Measurements from ENCODE around the gene MALT1.
"Not testable (repeated sequence)": the region's sequence is repeated elsewhere in the genome, so short reads cannot be mapped to it uniquely, and the experiment has no call there.

The MALT1 gene

GRCh38 chr18:58772161-58772560 lies 100.9 kb downstream of the MALT1 start:
- no peak for DNase-seq (ENCODE audit: low spot score)

DNA sequence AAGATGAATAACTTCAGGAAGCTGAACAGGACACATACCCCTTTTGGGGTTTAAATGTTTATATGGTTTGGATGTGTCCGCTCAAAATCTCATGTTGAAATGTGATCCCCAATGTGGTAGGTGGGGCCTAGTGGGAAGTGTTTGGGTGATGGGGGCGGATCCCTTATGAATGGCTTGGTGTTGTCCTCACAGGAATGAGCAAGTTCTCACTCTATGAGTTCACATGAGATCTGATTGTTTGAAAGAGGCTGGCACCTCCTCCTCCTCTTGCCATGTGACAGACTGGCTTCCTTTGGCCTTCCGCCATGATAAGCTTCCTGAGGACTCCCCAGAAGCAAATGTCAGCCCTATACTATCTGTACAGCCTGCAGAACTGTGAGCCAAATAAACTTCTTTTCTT lies 104.8 kb downstream of the MALT1 start:
- DNase-seq (ENCODE audit: low spot score): no peak

DNA sequence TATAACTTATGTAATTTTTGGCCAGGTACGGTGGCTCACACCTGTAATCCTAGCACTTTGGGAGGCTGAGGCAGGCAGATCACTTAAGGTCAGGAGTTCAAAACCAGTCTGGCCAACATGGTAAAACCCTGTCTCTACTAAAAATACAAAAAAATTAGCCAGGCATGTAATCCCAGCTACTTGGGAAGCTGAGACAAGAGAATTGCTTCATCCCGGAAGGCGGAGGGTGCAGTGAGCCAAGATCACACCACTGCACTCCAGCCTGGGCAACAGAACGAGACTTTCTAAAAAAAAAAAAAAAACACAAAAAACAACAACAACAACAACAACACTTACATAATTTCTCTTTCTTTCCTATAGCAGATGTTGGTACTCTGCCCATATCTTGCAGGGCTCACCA lies 105.3 kb downstream of the MALT1 start:
- DNase-seq (ENCODE audit: low spot score): not testable (repeated sequence)

DNA sequence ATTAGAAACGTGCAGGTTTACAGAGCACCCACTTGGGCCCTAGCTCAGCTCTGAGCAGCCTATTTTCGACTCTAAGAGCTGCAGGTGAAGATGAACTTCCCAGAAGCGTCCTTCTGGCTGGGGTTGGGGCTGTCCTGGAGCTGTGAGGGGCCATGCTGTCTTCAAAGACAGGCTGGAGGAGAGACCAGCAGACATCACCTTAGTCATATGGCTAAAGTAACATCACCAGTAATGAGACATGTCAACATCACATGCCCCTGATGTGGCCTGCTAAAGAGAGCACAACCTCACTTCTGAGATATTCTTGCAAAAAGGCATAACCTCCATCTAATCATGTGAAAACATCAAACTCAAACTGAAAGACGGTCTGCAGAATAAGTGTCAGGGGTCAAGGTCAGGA lies 106.2 kb downstream of the MALT1 start:
- DNase-seq (ENCODE audit: low spot score): no peak

DNA sequence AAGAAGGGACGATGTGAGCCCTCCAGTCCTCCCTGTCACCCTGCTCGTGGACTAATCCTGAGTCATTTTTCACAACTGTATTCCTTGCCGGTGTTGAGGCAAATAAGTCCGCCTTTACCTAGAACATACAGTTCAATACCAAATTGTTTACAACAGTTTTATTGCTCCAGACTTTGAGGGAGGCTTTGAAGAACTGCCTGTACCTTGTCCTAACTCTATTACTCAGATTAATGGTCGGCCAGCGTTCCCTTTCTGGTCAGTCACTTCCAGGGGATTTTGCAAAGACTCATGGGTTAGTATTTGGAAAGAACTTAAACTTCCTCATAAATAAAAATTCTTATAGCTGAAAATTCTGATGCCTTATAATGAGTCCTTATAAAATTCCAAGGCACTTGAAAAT lies 108.3 kb downstream of the MALT1 start:
- no peak for DNase-seq (ENCODE audit: low spot score)

DNA sequence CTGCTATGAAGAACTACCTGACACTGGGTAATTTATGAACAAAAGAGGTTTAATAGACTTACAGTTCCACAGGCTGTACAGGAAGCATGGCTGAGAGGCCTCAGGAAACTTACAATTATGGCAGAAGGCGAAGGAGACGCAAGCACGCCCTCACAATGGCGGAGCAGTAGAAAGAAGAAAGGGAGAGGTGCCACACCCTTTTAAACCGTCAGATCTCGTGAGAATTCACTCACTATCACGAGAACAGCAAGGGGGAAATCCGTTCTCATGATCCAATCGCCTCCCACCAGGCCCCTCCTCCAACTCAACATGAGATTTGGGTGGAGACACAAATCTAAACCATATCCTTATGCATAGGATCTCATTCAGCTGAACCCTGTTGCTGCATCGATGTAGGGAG lies 108.8 kb downstream of the MALT1 start:
- no peak for DNase-seq (ENCODE audit: low spot score)

DNA sequence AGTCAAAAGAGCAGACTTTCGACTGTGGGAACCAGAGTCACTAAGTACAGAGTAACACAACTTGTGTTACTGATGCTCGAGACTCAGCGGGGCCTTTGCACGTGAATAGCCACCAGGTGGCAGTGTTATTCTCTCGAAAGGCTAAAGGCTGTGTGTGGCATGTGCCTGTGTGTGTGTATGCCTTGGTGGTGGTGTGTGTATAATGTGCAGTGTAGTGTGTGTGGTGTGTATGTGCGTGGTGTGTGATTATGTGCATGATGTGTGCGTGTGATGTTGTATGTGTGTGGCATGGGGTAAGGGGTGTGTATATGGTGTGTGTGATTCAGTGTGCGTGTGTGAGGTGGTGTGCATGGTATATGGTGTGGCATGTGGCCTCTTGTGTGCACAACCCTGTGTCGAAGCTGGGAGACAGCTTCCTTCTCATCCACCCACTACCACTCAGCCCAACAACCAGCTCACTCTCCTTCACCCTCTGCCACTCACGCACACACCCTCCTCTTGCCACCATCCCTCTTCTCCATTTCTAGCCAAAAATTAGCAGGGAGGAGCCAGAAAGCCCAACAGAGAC lies 110.4 kb downstream of the MALT1 start:
- peak; percentile 81 for DNase-seq (ENCODE audit: low spot score)

DNA sequence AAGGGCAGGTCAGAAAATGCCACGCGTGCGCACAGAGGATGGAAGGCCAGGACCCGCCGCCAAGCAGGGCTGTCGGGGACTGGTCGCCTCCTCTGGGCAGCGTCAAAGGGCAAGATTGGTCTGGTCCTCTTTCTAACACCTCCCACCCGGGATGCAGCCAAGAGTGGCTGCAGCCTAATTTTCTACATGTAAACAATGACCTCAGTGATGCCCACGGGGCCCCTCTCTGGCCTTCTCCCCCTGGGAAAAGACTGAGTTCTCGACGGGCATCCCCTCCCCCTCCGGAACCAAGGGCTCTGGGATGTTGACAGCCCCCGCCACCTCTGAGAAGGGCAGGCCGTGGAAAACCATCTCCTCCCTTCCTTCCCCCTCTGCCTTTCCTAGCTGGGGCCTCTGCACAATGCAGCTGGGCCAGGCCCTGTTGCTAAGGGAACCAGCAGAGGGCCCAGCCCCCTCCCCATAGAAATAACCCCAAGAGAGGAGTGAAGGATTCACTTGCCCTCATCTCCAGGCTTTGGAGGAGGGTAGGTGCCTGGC lies 113.4 kb downstream of the MALT1 start:
- no peak for DNase-seq (ENCODE audit: low spot score)

- peak; percentile 100 for DNase-seq (ENCODE audit: low spot score)
Measured at GRCh38 chr18:58785171-58785805, 114.0 kb downstream of the MALT1 start.

- DNase-seq (ENCODE audit: low spot score): no peak
Measured at GRCh38 chr18:58785870-58786269, 114.6 kb downstream of the MALT1 start.

GRCh38 chr18:58787536-58788149 lies 116.4 kb downstream of the MALT1 start:
- DNase-seq (ENCODE audit: low spot score): no peak

DNA sequence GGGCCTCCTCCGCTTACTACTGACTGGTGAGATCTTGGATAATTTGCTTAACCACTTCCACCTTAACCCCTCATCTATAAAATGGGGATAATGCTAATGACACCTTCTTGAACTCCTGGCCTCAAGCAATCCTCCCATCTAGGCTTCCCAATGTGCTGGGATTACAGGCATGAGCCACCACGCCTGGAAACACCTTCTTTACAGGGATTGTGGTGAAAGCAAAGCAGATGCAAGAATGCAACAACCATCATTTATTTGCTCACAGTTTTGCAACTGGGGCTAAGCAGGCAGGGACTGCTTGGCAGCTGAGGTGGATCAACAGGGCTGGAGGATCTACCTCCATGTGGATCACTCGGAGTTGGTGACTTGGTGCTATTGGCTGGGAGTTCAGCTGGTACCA lies 117.2 kb downstream of the MALT1 start:
- peak; percentile 10 for DNase-seq (ENCODE audit: low spot score)

- DNase-seq (ENCODE audit: low spot score): peak; percentile 15
Measured at GRCh38 chr18:58788971-58789875, 118.0 kb downstream of the MALT1 start.

DNA sequence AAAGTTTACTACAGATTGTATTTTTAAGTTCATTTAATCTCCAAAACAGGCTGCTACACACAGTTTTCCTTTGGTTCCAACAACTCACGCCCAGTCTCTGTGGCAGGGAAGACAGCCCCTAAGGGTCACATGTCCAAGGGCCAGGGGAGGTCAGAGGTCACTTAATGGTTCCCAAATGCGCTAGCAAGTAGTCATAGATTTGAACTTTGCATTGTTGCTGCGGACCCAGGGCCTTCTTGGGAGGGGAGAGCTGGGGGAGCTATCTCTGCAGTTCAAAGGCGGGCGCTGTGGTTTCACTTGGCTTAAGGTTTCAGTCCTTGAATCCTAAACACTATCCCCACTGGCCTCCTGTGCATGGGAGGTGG lies 118.6 kb downstream of the MALT1 start:
- no peak for DNase-seq (ENCODE audit: low spot score)

- DNase-seq (ENCODE audit: low spot score): no peak
Measured at GRCh38 chr18:58792086-58792485, 120.8 kb downstream of the MALT1 start.

GRCh38 chr18:58793361-58793760 lies 122.1 kb downstream of the MALT1 start:
- peak; percentile 84 for DNase-seq (ENCODE audit: low spot score)

DNA sequence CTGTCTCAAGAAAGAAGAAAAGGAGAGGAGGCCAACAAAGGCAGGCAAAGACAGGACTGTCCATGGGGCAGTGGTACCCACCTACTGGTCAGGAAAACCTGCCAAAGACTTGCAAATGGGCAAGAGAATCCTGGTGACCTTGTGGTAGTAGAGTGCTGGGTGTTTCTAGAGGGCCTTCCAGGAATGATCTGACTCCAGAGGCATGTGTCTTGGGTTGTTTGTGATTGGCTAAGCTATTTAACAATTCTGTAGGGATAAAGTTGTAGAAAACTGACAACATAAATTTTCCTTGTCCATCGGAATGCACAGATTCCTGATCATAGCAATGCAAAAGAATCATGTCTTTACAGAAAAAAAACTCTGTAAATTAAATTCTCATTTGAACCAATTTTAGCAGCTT lies 125.0 kb downstream of the MALT1 start:
- no peak for DNase-seq (ENCODE audit: low spot score)

- DNase-seq (ENCODE audit: low spot score): no peak
Measured at GRCh38 chr18:58800582-58800981, 129.3 kb downstream of the MALT1 start.

DNA sequence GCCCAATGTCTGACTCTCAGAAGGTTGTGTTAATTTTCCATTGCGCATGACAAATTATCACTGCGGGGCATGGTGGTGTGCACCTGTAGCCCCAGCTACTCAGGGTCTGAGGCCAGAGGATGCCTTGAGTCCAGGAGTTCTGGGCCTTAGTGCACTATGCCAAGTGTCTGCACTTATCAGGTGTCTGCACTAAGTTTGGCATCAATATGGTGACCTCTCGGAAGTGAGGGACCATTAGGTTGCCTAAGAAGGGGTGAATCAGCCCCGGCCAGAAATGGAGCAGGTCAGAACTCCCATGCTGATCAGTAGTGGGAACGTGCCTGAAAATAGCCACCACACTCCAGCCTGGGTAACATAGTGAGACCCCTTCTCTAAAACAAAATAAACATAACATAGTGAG lies 131.7 kb downstream of the MALT1 start:
- DNase-seq (ENCODE audit: low spot score): no peak

- no peak for DNase-seq (ENCODE audit: low spot score)
Measured at GRCh38 chr18:58803978-58804377, 132.7 kb downstream of the MALT1 start.

Data from kidney tubule cell (primary cell).